Stimulated activated effector memory CD8-positive, alpha-beta T cell treated with anti-CD3 and anti-CD28 coated beads, Interleukin-12 subunit alpha, Interleukin-12 subunit beta, amount 100 ng/mL, for 72 hours (primary cell): ENCODE data around the gene RDH16.
"Not testable (repeated sequence)": the region's sequence is repeated elsewhere in the genome, so short reads cannot be mapped to it uniquely, and the experiment has no call there.

Experiments used
- ATAC-seq: fragments of 150-1000 bp; cut with Tn5 transposase; 2 replicates; pipeline ENCODE4 v1.10.0; 2021
- DNase-seq, 2 donors: peaks; one replicate each; pipeline ENCODE4 v3.0.0; 2021 to 2022; ENCODE audit warnings: low spot score in 2 of 2
- H3K27ac Mint-ChIP-seq: one replicate; pipeline ENCODE4 v1.8.0; 2022; ENCODE audit warnings: mild to moderate bottlenecking, mixed read lengths
- H3K36me3 Mint-ChIP-seq: one replicate; pipeline ENCODE4 v1.8.0; 2022; ENCODE audit warnings: mild to moderate bottlenecking, mixed read lengths
- H3K4me1 Mint-ChIP-seq: one replicate; pipeline ENCODE4 v1.8.0; 2022; ENCODE audit warnings: mixed read lengths
- H3K4me3 Mint-ChIP-seq: one replicate; pipeline ENCODE4 v1.8.0; 2022; ENCODE audit warnings: mild to moderate bottlenecking, mixed read lengths
- H3K9me3 Mint-ChIP-seq: one replicate; pipeline ENCODE4 v1.8.0; 2022; ENCODE audit warnings: mixed read lengths

Gene RDH16

DNA sequence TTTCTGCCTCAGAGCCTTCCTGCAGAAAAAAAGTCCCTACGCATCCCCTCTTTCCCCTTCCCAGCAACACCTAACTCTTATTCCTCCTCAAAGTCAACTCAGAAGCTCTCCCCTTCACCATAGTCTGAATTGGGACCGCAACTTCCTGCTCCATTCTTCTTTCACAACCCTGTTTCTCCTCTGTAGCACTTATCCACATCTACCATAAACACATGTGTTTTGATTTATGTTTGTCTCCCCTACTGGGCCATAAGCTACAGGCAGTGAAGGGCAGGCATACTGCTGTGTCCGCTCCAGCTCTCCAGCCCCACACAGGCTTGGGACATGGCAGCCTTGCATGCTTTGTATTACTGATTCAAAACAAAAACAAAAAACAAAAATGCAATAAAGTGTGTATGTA, 29.1 kb downstream of the RDH16 start:
- Mint-ChIP-seq H3K4me3 (no peak overlapping the region), H3K9me3 (no peaks in the 10 kb centered on the region), H3K4me1 (no peaks in the 10 kb centered on the region), H3K27ac (no peak overlapping the region), H3K36me3 (no peaks in the 10 kb centered on the region)
- no peak for DNase-seq
- ATAC-seq, result no peak

- H3K9me3 Mint-ChIP-seq, result no peaks in the 10 kb centered on the region
- H3K4me3 Mint-ChIP-seq, result no peak overlapping the region
- no peak overlapping the region for H3K27ac Mint-ChIP-seq
- DNase-seq, result no peak
- no peaks in the 10 kb centered on the region for H3K36me3 Mint-ChIP-seq
- H3K4me1 Mint-ChIP-seq, result no peaks in the 10 kb centered on the region
- ATAC-seq, result peak; percentile 37
These were observed 30.1 kb downstream of the RDH16 start for GRCh38 chr12:56927281-56927680.

- DNase-seq, result no peak
- no peak for ATAC-seq
- Mint-ChIP-seq H3K9me3 (peaks cover 6% of the 10 kb centered on the region), H3K4me1 (no peaks in the 10 kb centered on the region), H3K27ac (no peak overlapping the region), H3K36me3 (no peaks in the 10 kb centered on the region), H3K4me3 (no peak overlapping the region)
These were observed 35.4 kb downstream of the RDH16 start for GRCh38 chr12:56922031-56922430.

DNA sequence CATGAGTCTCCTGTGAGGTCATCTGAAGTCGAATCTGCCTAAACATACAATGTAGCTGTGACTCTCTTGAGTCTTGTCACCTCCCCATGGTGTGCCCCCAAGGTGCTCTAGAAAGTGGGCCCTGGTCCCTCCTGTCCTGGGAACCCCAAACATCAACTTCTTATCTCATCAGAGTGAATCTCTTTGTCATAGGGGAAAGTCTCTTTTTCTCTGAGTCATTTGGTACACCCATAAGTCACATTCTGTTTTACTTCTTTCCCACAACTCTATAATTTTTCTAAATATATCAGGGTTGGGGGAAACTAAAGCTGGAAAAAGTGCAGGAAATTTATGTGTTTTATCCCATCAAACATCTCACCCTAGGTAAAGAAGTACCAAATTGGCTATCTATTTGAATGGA, 36.1 kb downstream of the RDH16 start:
- no peak for ATAC-seq
- H3K4me1 Mint-ChIP-seq, result no peaks in the 10 kb centered on the region

DNA sequence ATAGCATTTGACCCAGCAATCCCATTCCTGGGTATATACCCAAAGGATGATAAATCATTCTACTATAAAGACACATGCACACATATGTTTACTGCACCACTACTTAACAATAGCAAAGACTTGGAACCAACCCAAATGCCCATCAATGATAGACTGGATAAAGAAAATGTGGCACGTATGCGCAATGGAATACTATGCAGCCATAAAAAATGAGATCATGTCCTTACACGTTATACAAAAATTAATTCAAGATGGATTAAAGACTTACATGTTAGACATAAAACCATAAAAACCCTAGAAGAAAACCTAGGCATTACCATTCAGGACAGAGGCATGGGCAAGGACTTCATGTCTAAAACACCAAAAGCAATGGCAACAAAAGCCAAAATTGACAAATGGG, 39.3 kb downstream of the RDH16 start:
- not testable (repeated sequence) for ATAC-seq, H3K9me3 Mint-ChIP-seq, H3K4me1 Mint-ChIP-seq, H3K27ac Mint-ChIP-seq, H3K36me3 Mint-ChIP-seq, H3K4me3 Mint-ChIP-seq, DNase-seq

More for the DNA sequence above, 36.1 kb downstream of the RDH16 start:
- DNase-seq, result no peak
- Mint-ChIP-seq H3K27ac (no peak overlapping the region), H3K9me3 (peaks cover 6% of the 10 kb centered on the region), H3K36me3 (no peaks in the 10 kb centered on the region), H3K4me3 (no peak overlapping the region)

DNA sequence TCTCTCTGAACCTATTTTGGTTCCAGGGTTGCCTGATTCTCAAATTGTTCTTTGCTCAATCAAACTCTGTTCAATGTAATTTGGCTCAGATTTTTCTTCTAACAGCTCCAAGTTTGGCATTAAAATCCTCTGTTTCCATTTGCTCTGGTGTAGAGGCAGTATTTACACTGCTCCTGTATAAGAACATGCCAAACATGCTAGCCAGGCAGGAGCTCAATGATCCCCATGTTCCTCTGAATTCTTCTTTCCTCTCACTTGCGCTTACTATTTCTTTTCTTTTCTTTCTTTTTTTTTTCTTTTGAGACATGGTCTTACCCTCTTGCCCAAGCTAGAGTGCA, 40.4 kb downstream of the RDH16 start:
- Mint-ChIP-seq H3K36me3 (no peaks in the 10 kb centered on the region), H3K4me3 (no peak overlapping the region), H3K9me3 (peaks cover 6% of the 10 kb centered on the region), H3K4me1 (no peaks in the 10 kb centered on the region), H3K27ac (no peak overlapping the region)
- ATAC-seq (no peak), DNase-seq (no peak)

DNA sequence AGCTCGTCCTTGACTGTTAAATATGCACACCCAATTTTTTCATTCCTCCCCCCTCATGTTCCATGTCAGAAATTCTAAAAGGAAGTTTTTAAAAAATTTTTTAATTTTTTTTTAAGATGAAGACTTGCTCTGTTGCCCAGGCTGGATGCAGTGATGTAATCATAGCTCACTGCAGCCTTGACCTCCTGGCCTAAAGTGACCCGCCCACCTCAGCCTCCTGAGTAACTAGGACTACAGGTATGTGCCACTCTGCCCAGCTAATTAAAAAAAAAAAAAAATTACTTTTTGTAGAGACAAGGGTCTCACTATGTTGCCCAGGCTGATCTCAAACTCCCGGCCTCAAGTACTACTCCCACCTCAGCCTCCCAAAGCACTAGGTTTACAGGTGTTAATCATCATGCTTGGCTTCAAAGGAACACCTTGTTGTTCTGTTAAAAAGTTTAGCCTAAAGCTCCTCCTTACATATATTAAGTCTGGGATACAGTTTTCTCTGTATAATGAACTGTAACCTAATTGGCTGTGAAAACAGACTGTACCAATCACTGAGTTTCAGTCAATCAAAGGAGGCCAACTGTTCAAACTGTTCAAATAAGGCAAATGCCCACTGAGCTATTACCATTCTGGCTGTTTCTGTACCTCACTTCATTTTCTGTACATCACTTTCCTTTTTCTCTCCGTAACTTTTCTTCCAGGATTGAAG, 41.0 kb downstream of the RDH16 start:
- Mint-ChIP-seq H3K36me3 (no peaks in the 10 kb centered on the region), H3K4me3 (no peak overlapping the region), H3K9me3 (peaks cover 6% of the 10 kb centered on the region), H3K27ac (no peak overlapping the region), H3K4me1 (no peaks in the 10 kb centered on the region)
- ATAC-seq (no peak), DNase-seq (no peak)

GRCh38 chr12:56914724-56915123, 42.7 kb downstream of the RDH16 start:
- Mint-ChIP-seq H3K4me1 (no peaks in the 10 kb centered on the region), H3K36me3 (no peaks in the 10 kb centered on the region), H3K4me3 (no peak overlapping the region), H3K9me3 (peaks cover 2% of the 10 kb centered on the region), H3K27ac (no peak overlapping the region)
- no peak for ATAC-seq
- no peak for DNase-seq

- ATAC-seq (no peak), DNase-seq (no peak)
- H3K27ac Mint-ChIP-seq, result no peak overlapping the region
These were observed 43.2 kb downstream of the RDH16 start for GRCh38 chr12:56914256-56914655.

GRCh38 chr12:56909403-56909802, 48.0 kb downstream of the RDH16 start:
- ATAC-seq, DNase-seq, H3K36me3 Mint-ChIP-seq, H3K27ac Mint-ChIP-seq, H3K4me3 Mint-ChIP-seq, H3K4me1 Mint-ChIP-seq, H3K9me3 Mint-ChIP-seq: not testable (repeated sequence)

More at GRCh38 chr12:56914256-56914655, 43.2 kb downstream of the RDH16 start:
- Mint-ChIP-seq H3K36me3 (no peaks in the 10 kb centered on the region), H3K4me1 (no peaks in the 10 kb centered on the region), H3K4me3 (no peak overlapping the region), H3K9me3 (peaks cover 4% of the 10 kb centered on the region)

DNA sequence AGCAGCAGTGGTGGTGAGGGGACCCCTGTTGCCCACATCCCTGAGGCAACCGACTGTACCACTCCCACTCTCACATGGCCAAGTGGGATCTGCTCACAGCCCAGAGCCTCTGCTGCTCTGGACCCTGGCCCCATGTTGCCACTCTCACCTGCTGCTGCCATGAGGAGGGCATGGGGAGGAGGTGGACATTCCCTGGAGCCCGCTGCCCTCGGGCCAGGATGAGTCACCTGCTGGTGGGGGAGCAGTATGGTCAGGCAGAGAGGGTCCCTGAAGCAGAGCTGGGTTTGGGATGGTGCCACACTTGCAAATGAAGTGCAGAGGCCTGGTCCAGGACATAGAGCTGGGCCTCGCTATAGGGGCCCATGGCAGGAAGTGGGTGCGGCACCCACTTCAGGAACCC, 49.3 kb downstream of the RDH16 start:
- Mint-ChIP-seq H3K36me3 (no peaks in the 10 kb centered on the region), H3K9me3 (peaks cover 4% of the 10 kb centered on the region), H3K4me3 (no peak overlapping the region), H3K4me1 (no peaks in the 10 kb centered on the region), H3K27ac (no peak overlapping the region)
- DNase-seq (no peak), ATAC-seq (no peak)

GRCh38 chr12:56905852-56906251, 51.6 kb downstream of the RDH16 start:
- no peaks in the 10 kb centered on the region for H3K4me1 Mint-ChIP-seq
- peaks cover 13% of the 10 kb centered on the region for H3K9me3 Mint-ChIP-seq
- DNase-seq, result no peak
- no peak overlapping the region for H3K27ac Mint-ChIP-seq
- ATAC-seq, result no peak
- no peak overlapping the region for H3K4me3 Mint-ChIP-seq
- no peaks in the 10 kb centered on the region for H3K36me3 Mint-ChIP-seq

GRCh38 chr12:56903374-56903773, 54.0 kb downstream of the RDH16 start:
- no peak for DNase-seq
- H3K27ac Mint-ChIP-seq, result no peak overlapping the region
- H3K4me3 Mint-ChIP-seq, result no peak overlapping the region
- peaks cover 15% of the 10 kb centered on the region for H3K9me3 Mint-ChIP-seq
- no peaks in the 10 kb centered on the region for H3K4me1 Mint-ChIP-seq
- no peaks in the 10 kb centered on the region for H3K36me3 Mint-ChIP-seq
- ATAC-seq, result no peak
